ENCODE measurements around the gene BTN3A1.
"Not testable (repeated sequence)": the region's sequence is repeated elsewhere in the genome, so short reads cannot be mapped to it uniquely, and the experiment has no call there.

Gene BTN3A1

GRCh38 chr6:26421259-26422144, 19.4 kb downstream of the BTN3A1 start:
- Histone ChIP-seq H3K9me3 (ENCODE audit: control insufficient read depth, low read length) (no peaks in the 10 kb centered on the region), H3K27ac (ENCODE audit: insufficient read depth, low read depth, low read length, poor library complexity, severe bottlenecking) (no peak overlapping the region), H3K36me3 (ENCODE audit: control insufficient read depth, insufficient read depth, low read length) (no peaks in the 10 kb centered on the region), H3K27me3 (ENCODE audit: control insufficient read depth, insufficient read depth, low read length, poor library complexity, severe bottlenecking) (no peaks in the 10 kb centered on the region), H3K4me1 (ENCODE audit: control insufficient read depth, insufficient read depth, low read length) (no peaks in the 10 kb centered on the region), H3K4me3 (ENCODE audit: insufficient read depth, low read depth, low read length) (peak overlapping the region; percentile 76)
- WGBS, 2 experiments = 2% methylated on average over 29 to 31 of the region's 31 CpGs

- Histone ChIP-seq H3K27ac (ENCODE audit: insufficient read depth, low read depth, low read length, poor library complexity, severe bottlenecking) (no peak overlapping the region), H3K9me3 (ENCODE audit: control insufficient read depth, low read length) (no peaks in the 10 kb centered on the region), H3K4me1 (ENCODE audit: control insufficient read depth, insufficient read depth, low read length) (no peaks in the 10 kb centered on the region), H3K4me3 (ENCODE audit: insufficient read depth, low read depth, low read length) (no peak overlapping the region), H3K27me3 (ENCODE audit: control insufficient read depth, insufficient read depth, low read length, poor library complexity, severe bottlenecking) (no peaks in the 10 kb centered on the region), H3K36me3 (ENCODE audit: control insufficient read depth, insufficient read depth, low read length) (no peaks in the 10 kb centered on the region)
- 93 to 97% methylated on average over 2 to 3 of the region's 3 CpGs for WGBS, 2 experiments
These were observed 20.3 kb downstream of the BTN3A1 start for GRCh38 chr6:26422329-26422728.

- Histone ChIP-seq H3K27ac (ENCODE audit: insufficient read depth, low read depth, low read length, poor library complexity, severe bottlenecking) (no peak overlapping the region), H3K4me3 (ENCODE audit: insufficient read depth, low read depth, low read length) (no peak overlapping the region), H3K4me1 (ENCODE audit: control insufficient read depth, insufficient read depth, low read length) (no peaks in the 10 kb centered on the region), H3K27me3 (ENCODE audit: control insufficient read depth, insufficient read depth, low read length, poor library complexity, severe bottlenecking) (no peaks in the 10 kb centered on the region), H3K36me3 (ENCODE audit: control insufficient read depth, insufficient read depth, low read length) (no peaks in the 10 kb centered on the region), H3K9me3 (ENCODE audit: control insufficient read depth, low read length) (no peaks in the 10 kb centered on the region)
- WGBS, 2 experiments = 92 to 96% methylated on average over 5 of the region's 5 CpGs
These were observed 24.8 kb downstream of the BTN3A1 start for GRCh38 chr6:26426691-26427450.

- Histone ChIP-seq H3K4me3 (ENCODE audit: insufficient read depth, low read depth, low read length) (no peak overlapping the region), H3K4me1 (ENCODE audit: control insufficient read depth, insufficient read depth, low read length) (no peaks in the 10 kb centered on the region), H3K9me3 (ENCODE audit: control insufficient read depth, low read length) (no peaks in the 10 kb centered on the region), H3K27me3 (ENCODE audit: control insufficient read depth, insufficient read depth, low read length, poor library complexity, severe bottlenecking) (no peaks in the 10 kb centered on the region), H3K27ac (ENCODE audit: insufficient read depth, low read depth, low read length, poor library complexity, severe bottlenecking) (no peak overlapping the region), H3K36me3 (ENCODE audit: control insufficient read depth, insufficient read depth, low read length) (no peaks in the 10 kb centered on the region)
- WGBS, 2 experiments = 91 to 96% methylated on average over 3 of the region's 3 CpGs
These were observed 25.4 kb downstream of the BTN3A1 start for GRCh38 chr6:26427451-26427809.

GRCh38 chr6:26428206-26428605, 26.1 kb downstream of the BTN3A1 start:
- no peaks in the 10 kb centered on the region for H3K27me3 ChIP-seq (ENCODE audit: control insufficient read depth, insufficient read depth, low read length, poor library complexity, severe bottlenecking)
- no peaks in the 10 kb centered on the region for H3K4me1 ChIP-seq (ENCODE audit: control insufficient read depth, insufficient read depth, low read length)
- H3K9me3 ChIP-seq (ENCODE audit: control insufficient read depth, low read length) = no peaks in the 10 kb centered on the region
- 89 to 90% methylated on average over 2 of the region's 2 CpGs for WGBS, 2 experiments
- H3K36me3 ChIP-seq (ENCODE audit: control insufficient read depth, insufficient read depth, low read length) = no peaks in the 10 kb centered on the region
- H3K27ac ChIP-seq (ENCODE audit: insufficient read depth, low read depth, low read length, poor library complexity, severe bottlenecking) = no peak overlapping the region
- H3K4me3 ChIP-seq (ENCODE audit: insufficient read depth, low read depth, low read length) = no peak overlapping the region

GRCh38 chr6:26430787-26431186, 28.7 kb downstream of the BTN3A1 start:
- H3K27me3 ChIP-seq (ENCODE audit: control insufficient read depth, insufficient read depth, low read length, poor library complexity, severe bottlenecking) = no peaks in the 10 kb centered on the region

GRCh38 chr6:26431258-26432172, 29.4 kb downstream of the BTN3A1 start:
- WGBS, 2 experiments = 88 to 92% methylated on average over 6 of the region's 6 CpGs
- Histone ChIP-seq H3K36me3 (ENCODE audit: control insufficient read depth, insufficient read depth, low read length) (no peaks in the 10 kb centered on the region), H3K4me1 (ENCODE audit: control insufficient read depth, insufficient read depth, low read length) (no peaks in the 10 kb centered on the region), H3K4me3 (ENCODE audit: insufficient read depth, low read depth, low read length) (no peak overlapping the region), H3K9me3 (ENCODE audit: control insufficient read depth, low read length) (no peaks in the 10 kb centered on the region), H3K27ac (ENCODE audit: insufficient read depth, low read depth, low read length, poor library complexity, severe bottlenecking) (no peak overlapping the region), H3K27me3 (ENCODE audit: control insufficient read depth, insufficient read depth, low read length, poor library complexity, severe bottlenecking) (no peaks in the 10 kb centered on the region)

More at GRCh38 chr6:26430787-26431186, 28.7 kb downstream of the BTN3A1 start:
- Histone ChIP-seq H3K4me3 (ENCODE audit: insufficient read depth, low read depth, low read length) (no peak overlapping the region), H3K36me3 (ENCODE audit: control insufficient read depth, insufficient read depth, low read length) (no peaks in the 10 kb centered on the region), H3K4me1 (ENCODE audit: control insufficient read depth, insufficient read depth, low read length) (no peaks in the 10 kb centered on the region), H3K9me3 (ENCODE audit: control insufficient read depth, low read length) (no peaks in the 10 kb centered on the region), H3K27ac (ENCODE audit: insufficient read depth, low read depth, low read length, poor library complexity, severe bottlenecking) (no peak overlapping the region)
- WGBS, 2 experiments = 92 to 95% methylated on average over 5 of the region's 5 CpGs

- H3K36me3 ChIP-seq (ENCODE audit: control insufficient read depth, insufficient read depth, low read length) = no peaks in the 10 kb centered on the region
- H3K4me3 ChIP-seq (ENCODE audit: insufficient read depth, low read depth, low read length) = no peak overlapping the region
- H3K27ac ChIP-seq (ENCODE audit: insufficient read depth, low read depth, low read length, poor library complexity, severe bottlenecking) = no peak overlapping the region
- 87 to 88% methylated on average over 4 of the region's 5 CpGs for WGBS, 2 experiments
- no peaks in the 10 kb centered on the region for H3K9me3 ChIP-seq (ENCODE audit: control insufficient read depth, low read length)
- no peaks in the 10 kb centered on the region for H3K4me1 ChIP-seq (ENCODE audit: control insufficient read depth, insufficient read depth, low read length)
- no peaks in the 10 kb centered on the region for H3K27me3 ChIP-seq (ENCODE audit: control insufficient read depth, insufficient read depth, low read length, poor library complexity, severe bottlenecking)
These were observed 30.6 kb downstream of the BTN3A1 start for GRCh38 chr6:26432627-26433201.

GRCh38 chr6:26433680-26434079, 31.6 kb downstream of the BTN3A1 start:
- 94 to 95% methylated on average over 8 of the region's 8 CpGs for WGBS, 2 experiments

More at GRCh38 chr6:26433680-26434079, 31.6 kb downstream of the BTN3A1 start:
- not testable (repeated sequence) for H3K4me3 ChIP-seq (ENCODE audit: insufficient read depth, low read depth, low read length); H3K27ac ChIP-seq (ENCODE audit: insufficient read depth, low read depth, low read length, poor library complexity, severe bottlenecking); H3K27me3 ChIP-seq (ENCODE audit: control insufficient read depth, insufficient read depth, low read length, poor library complexity, severe bottlenecking); H3K9me3 ChIP-seq (ENCODE audit: control insufficient read depth, low read length); H3K36me3 ChIP-seq (ENCODE audit: control insufficient read depth, insufficient read depth, low read length); H3K4me1 ChIP-seq (ENCODE audit: control insufficient read depth, insufficient read depth, low read length)

Data from ectodermal cell (in vitro differentiated cells).